ENCODE results near the gene BPIFB4.
"Not testable (repeated sequence)": the region's sequence is repeated elsewhere in the genome, so short reads cannot be mapped to it uniquely, and the experiment has no call there.

The BPIFB4 gene

DNA sequence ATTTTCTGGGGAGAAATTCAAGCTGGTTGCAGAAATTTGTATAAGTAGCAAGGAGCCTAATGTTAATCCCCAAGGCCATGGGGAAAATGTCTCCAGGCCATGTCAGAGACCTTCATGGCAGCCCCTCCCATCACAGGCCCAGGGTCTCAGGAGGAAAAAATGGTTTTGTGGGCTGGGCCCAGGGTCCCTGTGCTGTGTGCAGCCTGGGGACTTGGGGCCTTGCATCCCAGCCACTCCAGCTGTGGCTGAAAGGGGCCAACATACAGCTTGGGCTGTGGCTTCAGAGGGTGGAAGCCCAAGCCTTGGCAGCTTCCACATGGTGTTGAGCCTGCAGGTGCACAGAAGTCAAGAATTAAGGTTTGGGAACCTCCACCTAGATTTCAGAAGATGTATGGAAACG, 42.9 kb downstream of the BPIFB4 start:
- DNase-seq: not testable (repeated sequence)

DNA sequence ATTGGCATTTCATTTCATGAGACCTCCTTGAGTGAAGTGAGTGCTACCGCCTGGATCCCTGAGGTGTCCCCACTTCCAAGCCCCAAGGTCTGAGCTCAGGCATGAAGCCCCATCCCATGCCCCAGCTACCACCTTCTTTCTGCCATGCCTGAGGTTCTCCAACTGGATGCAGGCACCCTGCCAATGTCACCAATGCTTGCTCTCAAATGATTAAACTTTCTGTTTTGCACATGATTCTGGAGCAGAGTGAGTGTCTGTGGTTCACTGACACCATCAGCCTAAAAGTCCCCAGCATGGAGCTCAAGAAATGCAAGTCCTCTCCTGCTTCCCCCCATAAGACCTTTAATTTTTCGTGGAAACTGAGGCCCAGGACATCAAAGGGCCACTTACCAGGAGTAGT, 44.8 kb downstream of the BPIFB4 start:
- no peak for DNase-seq

DNA sequence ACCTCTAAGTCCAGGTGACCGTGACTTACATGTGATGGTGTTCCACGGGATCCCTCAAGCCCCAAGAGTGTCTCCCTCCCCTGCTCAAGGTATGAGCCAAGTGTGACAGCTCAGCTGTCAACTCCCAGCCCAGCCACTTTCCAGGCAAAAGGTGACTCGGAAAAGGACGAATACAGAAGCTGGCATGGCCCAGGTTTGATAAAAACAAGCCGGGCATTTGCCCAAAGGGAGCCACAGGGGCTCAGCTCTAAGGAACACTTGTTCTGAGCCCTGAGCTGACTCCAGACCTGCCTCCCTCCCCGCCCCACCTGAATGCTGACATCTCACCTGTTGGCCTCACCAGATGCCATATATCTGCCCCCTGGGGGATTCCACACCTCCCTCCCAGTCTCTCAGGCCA, 45.6 kb downstream of the BPIFB4 start:
- no peak for DNase-seq

GRCh38 chr20:33125983-33126382, 46.5 kb downstream of the BPIFB4 start:
- no peak for DNase-seq

DNA sequence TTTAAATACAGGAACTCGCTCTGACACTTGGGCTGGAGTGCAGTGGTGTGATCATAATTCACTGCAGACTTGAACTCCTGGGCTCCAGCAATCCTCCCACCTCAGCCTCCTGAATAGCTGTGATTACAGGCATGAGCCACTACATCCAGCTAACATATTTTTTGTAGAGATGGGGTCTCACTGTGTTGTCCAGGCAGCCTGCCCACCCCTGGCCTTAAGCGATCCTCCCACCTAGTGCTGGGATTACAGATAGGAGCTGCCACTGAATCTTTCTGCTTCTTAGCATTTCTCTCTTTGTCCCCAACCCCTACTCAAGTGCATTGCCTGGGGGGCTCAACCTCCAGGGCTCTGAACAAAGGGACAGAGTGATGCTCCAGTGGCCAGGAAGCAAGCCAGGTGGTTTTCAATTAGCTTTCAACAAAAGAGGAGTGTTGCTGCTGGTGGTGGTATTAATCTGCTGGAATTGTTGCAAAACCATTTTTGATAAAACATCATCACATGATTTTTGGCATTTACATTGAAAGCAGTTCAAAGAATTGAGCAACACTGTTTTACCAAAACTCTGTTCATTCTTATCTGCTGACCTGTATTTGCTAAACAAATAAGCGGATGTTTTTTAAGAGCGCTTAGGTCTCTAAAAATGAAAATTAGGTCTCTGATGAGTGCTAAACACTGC, 48.1 kb downstream of the BPIFB4 start:
- no peak for DNase-seq

- DNase-seq: no peak
These were observed 51.2 kb downstream of the BPIFB4 start for GRCh38 chr20:33130568-33131061.

GRCh38 chr20:33131949-33132473, 52.6 kb downstream of the BPIFB4 start:
- DNase-seq: no peak

DNA sequence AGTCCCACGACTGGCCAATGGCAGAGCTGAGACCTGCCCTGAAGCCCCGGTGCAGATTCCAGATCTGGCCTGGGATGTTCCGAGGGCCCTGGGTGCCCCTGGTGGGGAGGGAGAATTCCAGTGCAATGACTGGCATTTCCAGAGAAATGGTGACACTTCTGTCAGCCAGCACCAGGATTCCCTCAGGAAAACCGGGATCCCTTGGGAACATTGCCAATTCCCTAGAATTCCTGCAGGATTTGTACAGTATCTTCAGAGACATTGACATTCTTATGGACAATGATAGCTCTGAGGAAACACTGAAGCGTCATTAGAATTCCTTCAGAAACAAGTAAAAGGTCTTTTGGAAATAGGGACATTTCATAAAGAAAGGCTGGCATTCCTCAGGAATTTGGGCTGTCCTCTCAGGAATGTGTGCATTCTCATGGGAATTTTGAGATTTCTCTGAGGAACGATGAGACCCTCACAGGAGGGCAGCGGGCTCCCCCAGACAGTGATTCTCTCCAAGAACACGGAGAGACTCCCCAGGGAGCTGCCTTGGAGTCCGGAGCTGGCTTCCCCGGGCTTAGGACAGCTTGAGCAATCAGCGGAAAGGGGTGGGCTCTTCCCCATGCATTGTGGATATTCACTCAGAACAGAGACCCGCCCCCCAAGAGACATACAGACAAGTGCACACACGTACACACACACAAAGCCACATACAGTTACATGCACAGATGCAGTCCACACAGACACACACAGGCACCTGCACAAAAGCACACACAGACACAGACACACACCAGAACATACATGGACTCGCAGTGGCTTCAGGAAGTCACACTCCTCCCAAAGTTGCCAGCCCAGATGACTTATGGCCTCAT, 53.3 kb downstream of the BPIFB4 start:
- DNase-seq: no peak

DNA sequence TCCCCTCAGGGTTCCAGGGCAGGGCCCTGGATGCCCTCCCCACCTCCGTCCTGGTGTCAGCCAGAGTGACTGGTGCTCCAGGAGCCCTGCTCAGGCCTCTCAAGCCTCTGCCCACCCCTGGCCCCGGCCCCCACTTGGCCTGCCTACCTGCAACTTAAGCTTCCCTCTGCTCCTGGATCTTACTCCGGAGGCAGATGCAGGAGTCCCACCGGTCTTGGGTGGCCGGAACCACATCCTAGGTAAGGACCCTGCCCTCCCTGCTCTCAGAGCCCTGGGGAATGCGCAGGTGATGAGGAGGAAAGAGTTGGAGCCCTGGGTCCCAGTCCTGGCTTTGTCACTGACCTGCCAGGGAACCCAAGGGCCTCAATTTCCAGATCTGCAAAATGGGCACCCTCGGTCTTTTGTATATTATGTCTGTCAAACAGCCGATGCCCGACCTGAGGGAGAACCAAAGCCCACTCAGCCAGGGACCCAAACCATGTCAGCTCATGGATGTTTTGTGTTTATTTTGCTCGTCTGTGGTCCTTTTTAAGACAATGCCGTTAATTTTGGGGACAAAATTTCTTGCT, 54.0 kb downstream of the BPIFB4 start:
- DNase-seq: no peak

DNA sequence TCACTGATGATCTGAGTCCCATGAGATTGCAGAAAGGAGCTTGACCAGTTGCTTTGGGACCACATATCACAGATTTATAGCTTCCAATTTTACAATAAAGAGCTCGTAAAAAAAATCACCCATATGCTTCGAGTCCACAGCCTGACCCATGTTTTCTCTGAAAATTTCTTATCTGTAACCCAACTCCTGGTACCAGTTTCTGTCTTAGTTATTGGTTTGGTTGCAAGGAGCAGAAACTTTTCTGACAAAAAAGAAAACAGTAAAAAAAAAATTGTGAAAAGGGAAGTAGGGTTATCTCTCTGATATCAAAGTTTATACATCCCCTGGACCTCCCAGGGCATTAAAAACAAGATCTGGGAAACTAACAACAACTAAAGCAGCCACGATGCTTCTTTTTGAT, 57.8 kb downstream of the BPIFB4 start:
- DNase-seq: no peak

DNA sequence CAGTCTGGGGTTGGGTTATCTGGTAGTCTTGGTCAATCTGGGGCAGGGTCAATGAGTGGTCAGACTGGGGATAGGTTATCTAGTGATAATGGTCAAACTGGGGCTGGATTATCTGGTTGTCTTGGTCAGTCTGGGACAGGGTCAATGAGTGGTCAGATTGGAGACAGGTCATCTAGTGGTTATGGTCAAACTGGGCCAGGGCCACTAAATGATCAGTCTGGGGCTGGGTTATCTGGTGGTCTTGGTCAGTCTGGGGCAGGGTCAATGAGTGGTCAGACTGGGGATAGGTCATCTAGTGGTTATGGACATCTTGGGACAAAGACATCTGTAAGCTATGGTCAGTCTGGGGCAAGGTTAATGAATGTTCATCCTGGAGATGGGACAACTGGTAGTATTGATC, 60.0 kb downstream of the BPIFB4 start:
- DNase-seq: no peak

GRCh38 chr20:33145521-33145920, 66.1 kb downstream of the BPIFB4 start:
- no peak for DNase-seq

DNA sequence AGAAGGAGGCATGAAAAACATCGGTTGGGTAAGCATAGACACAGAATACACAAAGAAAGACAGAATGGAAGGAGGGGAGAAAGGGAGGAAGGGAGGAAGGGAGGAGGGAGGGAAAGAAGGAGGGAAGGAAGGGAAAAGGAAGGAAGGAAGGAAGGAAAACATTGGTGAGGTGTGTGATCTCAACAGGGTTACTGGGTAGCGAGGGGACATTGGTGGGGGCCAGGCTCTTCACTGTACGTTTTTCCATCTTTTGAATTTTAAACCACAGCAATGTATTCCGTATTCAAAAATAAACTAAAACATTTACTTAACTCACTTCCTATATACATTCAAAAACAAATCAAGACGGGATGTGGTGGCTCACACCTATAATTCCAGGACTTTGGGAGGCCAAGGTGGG, 67.9 kb downstream of the BPIFB4 start:
- DNase-seq: no peak

- DNase-seq: no peak
These were observed 68.6 kb downstream of the BPIFB4 start for GRCh38 chr20:33148040-33148439.

DNA sequence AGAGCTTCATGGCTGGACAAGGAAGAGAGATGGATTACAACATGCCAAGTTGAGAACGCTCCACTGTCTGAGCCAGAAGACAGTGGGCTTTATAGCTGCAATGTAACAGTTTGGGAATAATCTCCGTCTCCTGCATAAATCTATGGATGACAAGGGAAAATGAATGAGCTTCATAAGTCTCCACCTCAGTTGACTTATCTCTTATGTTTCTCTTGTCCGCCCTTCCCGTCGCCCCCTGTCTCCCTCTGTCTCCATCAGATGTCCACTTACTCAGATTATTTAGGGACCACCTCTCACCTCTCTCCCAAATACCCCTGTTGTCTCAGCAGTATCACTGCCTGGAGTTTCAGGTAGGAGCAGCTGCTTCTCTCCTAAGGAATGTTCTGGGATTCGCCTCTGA, 74.8 kb downstream of the BPIFB4 start:
- DNase-seq: no peak

GRCh38 chr20:33158637-33159385, 79.4 kb downstream of the BPIFB4 start:
- DNase-seq: no peak

GRCh38 chr20:33159713-33160112, 80.3 kb downstream of the BPIFB4 start:
- DNase-seq: no peak

GRCh38 chr20:33160681-33161080, 81.2 kb downstream of the BPIFB4 start:
- no peak for DNase-seq

Measured in NCI-H446 (cell line).